ENCODE measurements around the gene SECISBP2L.
A peak's percentile ranks its signal among the peaks of the same experiment; 100 is the strongest.

Gene SECISBP2L

DNA sequence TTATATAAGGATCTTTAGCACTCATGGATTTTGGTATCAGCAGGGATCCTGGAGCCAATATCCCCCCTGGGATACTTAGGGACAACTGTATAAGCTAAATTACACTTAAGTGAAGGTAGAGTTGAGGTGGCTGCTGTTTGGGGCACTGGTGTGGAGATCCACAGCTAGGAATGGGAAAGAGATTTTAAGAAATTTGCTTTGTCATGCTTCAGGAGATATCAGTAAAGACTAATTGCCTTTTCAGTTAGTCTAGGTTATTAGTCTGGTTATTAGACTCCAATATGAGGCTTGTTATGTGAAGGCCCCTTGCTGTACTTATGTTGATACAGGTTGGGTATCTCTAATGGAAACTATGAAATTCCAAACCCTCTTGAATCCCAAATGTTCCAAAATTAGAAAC is 1.2 kb upstream of the SECISBP2L start (continued):
- TF ChIP-seq GLIS3 (CRISPR knock-in tag; IDR thresholded peaks at IDR 0.05) (no peak), BACH2 (CRISPR knock-in tag; IDR thresholded peaks at IDR 0.05; ENCODE audit: borderline replicate concordance) (no peak), TCF4 (CRISPR knock-in tag; IDR thresholded peaks at IDR 0.05; ENCODE audit: borderline replicate concordance) (no peak), CSDC2 (CRISPR knock-in tag; IDR thresholded peaks at IDR 0.05) (no peak), OSR1 (CRISPR knock-in tag; IDR thresholded peaks at IDR 0.05) (no peak), ZC3H10 (CRISPR knock-in tag; IDR thresholded peaks at IDR 0.05) (no peak)

- peak; percentile 74 for ATAC-seq
- TF ChIP-seq PATZ1 (CRISPR knock-in tag; IDR thresholded peaks at IDR 0.05; ENCODE audit: borderline replicate concordance), result no peak
- no peak for TF ChIP-seq ARNTL (CRISPR knock-in tag; IDR thresholded peaks at IDR 0.05; ENCODE audit: borderline replicate concordance, low read depth)
- no peak for TF ChIP-seq ZNF565 (CRISPR knock-in tag; conservative IDR thresholded peaks at IDR 0.05; ENCODE audit: low read depth)
- no peak for TF ChIP-seq SNAI2 (CRISPR knock-in tag; IDR thresholded peaks at IDR 0.05)
- TF ChIP-seq GLIS3 (CRISPR knock-in tag; IDR thresholded peaks at IDR 0.05), result no peak
- TF ChIP-seq, protein P1, sequence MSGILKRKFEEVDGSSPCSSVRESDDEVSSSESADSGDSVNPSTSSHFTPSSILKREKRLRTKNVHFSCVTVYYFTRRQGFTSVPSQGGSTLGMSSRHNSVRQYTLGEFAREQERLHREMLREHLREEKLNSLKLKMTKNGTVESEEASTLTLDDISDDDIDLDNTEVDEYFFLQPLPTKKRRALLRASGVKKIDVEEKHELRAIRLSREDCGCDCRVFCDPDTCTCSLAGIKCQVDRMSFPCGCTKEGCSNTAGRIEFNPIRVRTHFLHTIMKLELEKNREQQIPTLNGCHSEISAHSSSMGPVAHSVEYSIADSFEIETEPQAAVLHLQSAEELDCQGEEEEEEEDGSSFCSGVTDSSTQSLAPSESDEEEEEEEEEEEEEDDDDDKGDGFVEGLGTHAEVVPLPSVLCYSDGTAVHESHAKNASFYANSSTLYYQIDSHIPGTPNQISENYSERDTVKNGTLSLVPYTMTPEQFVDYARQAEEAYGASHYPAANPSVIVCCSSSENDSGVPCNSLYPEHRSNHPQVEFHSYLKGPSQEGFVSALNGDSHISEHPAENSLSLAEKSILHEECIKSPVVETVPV (CRISPR knock-in tag; IDR thresholded peaks at IDR 0.05), result no peak
- TF ChIP-seq RARB (CRISPR knock-in tag; IDR thresholded peaks at IDR 0.05), result no peak
- TF ChIP-seq PPARA (CRISPR knock-in tag; IDR thresholded peaks at IDR 0.05; ENCODE audit: borderline replicate concordance), result no peak
- TF ChIP-seq ZC3H10 (CRISPR knock-in tag; IDR thresholded peaks at IDR 0.05), result no peak
- TF ChIP-seq, protein P2, sequence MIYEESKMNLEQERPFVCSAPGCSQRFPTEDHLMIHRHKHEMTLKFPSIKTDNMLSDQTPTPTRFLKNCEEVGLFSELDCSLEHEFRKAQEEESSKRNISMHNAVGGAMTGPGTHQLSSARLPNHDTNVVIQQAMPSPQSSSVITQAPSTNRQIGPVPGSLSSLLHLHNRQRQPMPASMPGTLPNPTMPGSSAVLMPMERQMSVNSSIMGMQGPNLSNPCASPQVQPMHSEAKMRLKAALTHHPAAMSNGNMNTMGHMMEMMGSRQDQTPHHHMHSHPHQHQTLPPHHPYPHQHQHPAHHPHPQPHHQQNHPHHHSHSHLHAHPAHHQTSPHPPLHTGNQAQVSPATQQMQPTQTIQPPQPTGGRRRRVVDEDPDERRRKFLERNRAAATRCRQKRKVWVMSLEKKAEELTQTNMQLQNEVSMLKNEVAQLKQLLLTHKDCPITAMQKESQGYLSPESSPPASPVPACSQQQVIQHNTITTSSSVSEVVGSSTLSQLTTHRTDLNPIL (CRISPR knock-in tag; IDR thresholded peaks at IDR 0.05; ENCODE audit: low read depth), result no peak
- TF ChIP-seq OSR1 (CRISPR knock-in tag; IDR thresholded peaks at IDR 0.05), result no peak
- no peak for TF ChIP-seq TCF4 (CRISPR knock-in tag; IDR thresholded peaks at IDR 0.05; ENCODE audit: borderline replicate concordance)
- TF ChIP-seq, protein P3, sequence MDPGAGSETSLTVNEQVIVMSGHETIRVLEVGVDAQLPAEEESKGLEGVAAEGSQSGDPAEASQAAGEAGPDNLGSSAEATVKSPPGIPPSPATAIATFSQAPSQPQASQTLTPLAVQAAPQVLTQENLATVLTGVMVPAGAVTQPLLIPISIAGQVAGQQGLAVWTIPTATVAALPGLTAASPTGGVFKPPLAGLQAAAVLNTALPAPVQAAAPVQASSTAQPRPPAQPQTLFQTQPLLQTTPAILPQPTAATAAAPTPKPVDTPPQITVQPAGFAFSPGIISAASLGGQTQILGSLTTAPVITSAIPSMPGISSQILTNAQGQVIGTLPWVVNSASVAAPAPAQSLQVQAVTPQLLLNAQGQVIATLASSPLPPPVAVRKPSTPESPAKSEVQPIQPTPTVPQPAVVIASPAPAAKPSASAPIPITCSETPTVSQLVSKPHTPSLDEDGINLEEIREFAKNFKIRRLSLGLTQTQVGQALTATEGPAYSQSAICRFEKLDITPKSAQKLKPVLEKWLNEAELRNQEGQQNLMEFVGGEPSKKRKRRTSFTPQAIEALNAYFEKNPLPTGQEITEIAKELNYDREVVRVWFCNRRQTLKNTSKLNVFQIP (CRISPR knock-in tag; IDR thresholded peaks at IDR 0.05; ENCODE audit: borderline replicate concordance, low read depth), result no peak
- TF ChIP-seq BACH2 (CRISPR knock-in tag; IDR thresholded peaks at IDR 0.05; ENCODE audit: borderline replicate concordance), result no peak
- no peak for TF ChIP-seq ZFP3 (CRISPR knock-in tag; IDR thresholded peaks at IDR 0.05)
- TF ChIP-seq ZNF8 (CRISPR knock-in tag; IDR thresholded peaks at IDR 0.05), result no peak
- TF ChIP-seq TOX (CRISPR knock-in tag; IDR thresholded peaks at IDR 0.05; ENCODE audit: borderline replicate concordance), result no peak
- no peak for TF ChIP-seq ESRRG (CRISPR knock-in tag; IDR thresholded peaks at IDR 0.05)
- TF ChIP-seq ZNF70 (CRISPR knock-in tag; IDR thresholded peaks at IDR 0.05), result no peak
- no peak for TF ChIP-seq CSDC2 (CRISPR knock-in tag; IDR thresholded peaks at IDR 0.05)
Observed at GRCh38 chr15:49045751-49046219, 461 bp downstream of the SECISBP2L start.

- ATAC-seq, result no peak
- no peak for TF ChIP-seq ZNF8 (CRISPR knock-in tag; IDR thresholded peaks at IDR 0.05)
- TF ChIP-seq ZNF565 (CRISPR knock-in tag; conservative IDR thresholded peaks at IDR 0.05; ENCODE audit: low read depth), result no peak
- TF ChIP-seq GLIS3 (CRISPR knock-in tag; IDR thresholded peaks at IDR 0.05), result no peak
- no peak for TF ChIP-seq BACH2 (CRISPR knock-in tag; IDR thresholded peaks at IDR 0.05; ENCODE audit: borderline replicate concordance)
- no peak for TF ChIP-seq ZFP30 (CRISPR knock-in tag; IDR thresholded peaks at IDR 0.05)
- no peak for TF ChIP-seq PATZ1 (CRISPR knock-in tag; IDR thresholded peaks at IDR 0.05; ENCODE audit: borderline replicate concordance)
- no peak for TF ChIP-seq ARNTL (CRISPR knock-in tag; IDR thresholded peaks at IDR 0.05; ENCODE audit: borderline replicate concordance, low read depth)
- TF ChIP-seq ZFP3 (CRISPR knock-in tag; IDR thresholded peaks at IDR 0.05), result no peak
- no peak for TF ChIP-seq RARB (CRISPR knock-in tag; IDR thresholded peaks at IDR 0.05)
- no peak for TF ChIP-seq TSHZ2 (CRISPR knock-in tag; IDR thresholded peaks at IDR 0.05)
- no peak for TF ChIP-seq TCF4 (CRISPR knock-in tag; IDR thresholded peaks at IDR 0.05; ENCODE audit: borderline replicate concordance)
Observed at GRCh38 chr15:49044766-49045606, 1.3 kb downstream of the SECISBP2L start.
